DOHH2 (cell line): ENCODE results near the gene FREM3.

Experiments used
- H3F3A ChIP-seq: fragments of 200-600 bp; sonication (generic), shearing (Covaris generic); 2 replicates; pipeline ENCODE4 v1.6.0; 2016; ENCODE audit warnings: antibody characterized with exemption, mild to moderate bottlenecking; ENCODE audit not compliant: control insufficient read depth, insufficient read depth
- H3K27ac ChIP-seq: fragments of 200-600 bp; sonication (generic); 2 replicates; pipeline ENCODE4 v1.5.1; 2014; ENCODE audit warnings: low read depth, mild to moderate bottlenecking, low read length, moderate library complexity
- H3K27me3 ChIP-seq: fragments of 200-600 bp; sonication (generic); 2 replicates; pipeline ENCODE4 v1.6.1; 2014; ENCODE audit warnings: mild to moderate bottlenecking, low read length, mixed read lengths; ENCODE audit not compliant: control insufficient read depth
- H3K36me3 ChIP-seq: fragments of 200-600 bp; sonication (generic); 2 replicates; pipeline ENCODE4 v1.6.1; 2014; ENCODE audit warnings: mild to moderate bottlenecking, low read length, moderate library complexity, mixed read lengths; ENCODE audit not compliant: control insufficient read depth
- H3K4me1 ChIP-seq: fragments of 200-600 bp; sonication (generic); 2 replicates; pipeline ENCODE4 v1.6.1; 2014; ENCODE audit warnings: mild to moderate bottlenecking, low read length, mixed read lengths; ENCODE audit not compliant: control insufficient read depth
- H3K4me2 ChIP-seq: fragments of 200-600 bp; sonication (generic); 2 replicates; pipeline ENCODE4 v1.6.0; 2014; ENCODE audit warnings: mild to moderate bottlenecking, low read length, moderate library complexity
- H3K4me3 ChIP-seq: fragments of 200-600 bp; sonication (generic); 2 replicates; pipeline ENCODE4 v1.5.1; 2014; ENCODE audit warnings: mild to moderate bottlenecking, low read length, mixed read lengths
- H3K79me2 ChIP-seq: fragments of 200-600 bp; sonication (generic); 2 replicates; pipeline ENCODE4 v1.6.1; 2014; ENCODE audit warnings: mild to moderate bottlenecking, low read length, mixed read lengths; ENCODE audit not compliant: control insufficient read depth
- H3K9me2 ChIP-seq: fragments of 200-600 bp; sonication (generic); replicated peaks from 2 replicates; pipeline ENCODE4 v1.6.1; 2014; ENCODE audit warnings: mild to moderate bottlenecking, low read length, mixed read lengths; ENCODE audit not compliant: control insufficient read depth
- H3K9me3 ChIP-seq: fragments of 200-600 bp; sonication (generic); 2 replicates; pipeline ENCODE4 v1.6.1; 2014; ENCODE audit warnings: antibody characterized with exemption, low read length, mixed read lengths; ENCODE audit not compliant: control insufficient read depth, insufficient read depth
- H4K20me1 ChIP-seq: fragments of 200-600 bp; sonication (generic); 2 replicates; pipeline ENCODE4 v1.6.0; 2014; ENCODE audit warnings: low read depth, mild to moderate bottlenecking, antibody characterized with exemption, low read length, moderate library complexity; ENCODE audit not compliant: control insufficient read depth, insufficient read depth
- CTCF ChIP-seq: fragments of 200-600 bp; sonication (generic); IDR thresholded peaks from one replicate; pipeline ENCODE4 v1.5.1; 2014; ENCODE audit warnings: antibody characterized with exemption, mild to moderate bottlenecking, low read depth, low read length; ENCODE audit not compliant: poor library complexity, severe bottlenecking
- EZH2phosphoT487 ChIP-seq: fragments of 200-600 bp; sonication (generic); IDR thresholded peaks from 2 replicates; pipeline ENCODE4 v1.6.1; 2017; ENCODE audit warnings: borderline replicate concordance, mild to moderate bottlenecking, antibody characterized with exemption, low read length, moderate library complexity, mixed read lengths

FREM3 gene

DNA sequence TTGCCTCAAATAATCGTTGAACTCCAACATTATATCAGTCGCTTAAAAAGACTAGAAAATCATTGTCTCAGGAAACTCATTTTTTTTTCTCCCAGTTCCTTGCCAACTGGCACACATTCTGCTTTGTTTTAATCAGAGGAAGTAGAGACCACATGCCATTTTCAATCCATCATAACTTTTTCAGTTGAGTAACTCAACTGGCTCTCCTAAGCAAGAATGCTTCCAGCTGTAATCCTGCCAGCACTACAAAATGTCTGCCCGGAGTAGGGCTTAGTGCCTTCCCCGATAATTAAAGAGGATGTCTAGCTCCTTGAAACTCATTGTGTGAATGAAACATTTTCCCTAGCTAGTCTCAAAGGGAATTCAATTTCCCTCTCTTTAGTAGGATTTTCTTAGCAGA lies 33.0 kb downstream of the FREM3 start:
- no peaks in the 10 kb centered on the region for H3K9me3 ChIP-seq
- TF ChIP-seq CTCF, result no peak
- H3K4me3 ChIP-seq, result no peak overlapping the region
- H3K36me3 ChIP-seq, result no peaks in the 10 kb centered on the region
- no peaks in the 10 kb centered on the region for H3F3A ChIP-seq
- no peaks in the 10 kb centered on the region for H3K4me1 ChIP-seq
- no peak overlapping the region for H3K27ac ChIP-seq
- no peaks in the 10 kb centered on the region for H3K27me3 ChIP-seq
- no peak overlapping the region for H3K4me2 ChIP-seq
- no peaks in the 10 kb centered on the region for H3K79me2 ChIP-seq
- no peaks in the 10 kb centered on the region for H4K20me1 ChIP-seq
- no peaks in the 10 kb centered on the region for H3K9me2 ChIP-seq

- H3K27ac ChIP-seq, result no peak overlapping the region
- H3K9me3 ChIP-seq, result no peaks in the 10 kb centered on the region
- no peak overlapping the region for H3K4me2 ChIP-seq
- no peaks in the 10 kb centered on the region for H3K27me3 ChIP-seq
- H3K4me1 ChIP-seq, result no peaks in the 10 kb centered on the region
- H3K36me3 ChIP-seq, result no peaks in the 10 kb centered on the region
- H3F3A ChIP-seq, result no peaks in the 10 kb centered on the region
- no peaks in the 10 kb centered on the region for H4K20me1 ChIP-seq
- no peaks in the 10 kb centered on the region for H3K9me2 ChIP-seq
- H3K4me3 ChIP-seq, result no peak overlapping the region
- TF ChIP-seq CTCF, result no peak
- no peak for TF ChIP-seq EZH2phosphoT487
- H3K79me2 ChIP-seq, result no peaks in the 10 kb centered on the region
Measured at GRCh38 chr4:143658336-143658735, 42.1 kb downstream of the FREM3 start.

GRCh38 chr4:143654571-143654970 lies 45.9 kb downstream of the FREM3 start:
- no peak for TF ChIP-seq CTCF
- no peak for TF ChIP-seq EZH2phosphoT487
- no peaks in the 10 kb centered on the region for H3F3A ChIP-seq
- no peaks in the 10 kb centered on the region for H3K27me3 ChIP-seq
- H3K27ac ChIP-seq, result no peak overlapping the region
- no peaks in the 10 kb centered on the region for H3K79me2 ChIP-seq
- H3K4me2 ChIP-seq, result no peak overlapping the region
- no peaks in the 10 kb centered on the region for H4K20me1 ChIP-seq
- H3K9me3 ChIP-seq, result no peaks in the 10 kb centered on the region
- H3K4me1 ChIP-seq, result no peaks in the 10 kb centered on the region
- H3K36me3 ChIP-seq, result no peaks in the 10 kb centered on the region
- no peak overlapping the region for H3K4me3 ChIP-seq
- H3K9me2 ChIP-seq, result no peaks in the 10 kb centered on the region

DNA sequence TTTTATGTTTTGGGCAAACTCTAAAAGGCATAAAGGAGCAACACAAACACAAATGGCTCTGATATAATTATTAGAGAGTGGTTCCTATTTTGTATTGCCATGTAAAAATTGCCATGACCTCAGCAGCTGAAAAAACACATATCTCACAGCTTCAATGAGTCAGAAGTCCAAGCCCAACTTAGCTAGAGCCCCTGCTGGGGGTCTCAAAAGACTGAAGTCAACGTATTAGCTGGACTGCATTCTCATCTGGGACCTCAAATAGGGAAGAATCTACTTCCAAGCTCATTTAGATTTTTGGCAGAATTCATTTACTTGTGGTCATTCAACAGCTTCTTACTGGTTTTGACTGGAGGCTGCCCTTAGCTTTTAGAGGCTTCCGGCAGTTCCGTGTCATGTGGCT lies 47.4 kb downstream of the FREM3 start:
- H4K20me1 ChIP-seq, result no peaks in the 10 kb centered on the region
- H3F3A ChIP-seq, result no peaks in the 10 kb centered on the region
- no peaks in the 10 kb centered on the region for H3K36me3 ChIP-seq
- no peaks in the 10 kb centered on the region for H3K9me2 ChIP-seq
- H3K4me3 ChIP-seq, result no peak overlapping the region
- no peaks in the 10 kb centered on the region for H3K79me2 ChIP-seq
- no peak overlapping the region for H3K4me2 ChIP-seq
- no peaks in the 10 kb centered on the region for H3K27me3 ChIP-seq
- no peaks in the 10 kb centered on the region for H3K9me3 ChIP-seq
- H3K4me1 ChIP-seq, result no peaks in the 10 kb centered on the region
- no peak overlapping the region for H3K27ac ChIP-seq
- TF ChIP-seq EZH2phosphoT487 (no peak), CTCF (no peak)
